DOHH2 (cell line): ENCODE data around the gene SEPTIN1.

Experiments used
- H3F3A ChIP-seq: fragments of 200-600 bp; sonication (generic), shearing (Covaris generic); 2 replicates; pipeline ENCODE4 v1.6.0; 2016; ENCODE audit warnings: antibody characterized with exemption, mild to moderate bottlenecking; ENCODE audit not compliant: control insufficient read depth, insufficient read depth
- H3K27ac ChIP-seq: fragments of 200-600 bp; sonication (generic); 2 replicates; pipeline ENCODE4 v1.5.1; 2014; ENCODE audit warnings: low read depth, mild to moderate bottlenecking, low read length, moderate library complexity
- H3K27me3 ChIP-seq: fragments of 200-600 bp; sonication (generic); 2 replicates; pipeline ENCODE4 v1.6.1; 2014; ENCODE audit warnings: mild to moderate bottlenecking, low read length, mixed read lengths; ENCODE audit not compliant: control insufficient read depth
- H3K36me3 ChIP-seq: fragments of 200-600 bp; sonication (generic); 2 replicates; pipeline ENCODE4 v1.6.1; 2014; ENCODE audit warnings: mild to moderate bottlenecking, low read length, moderate library complexity, mixed read lengths; ENCODE audit not compliant: control insufficient read depth
- H3K4me1 ChIP-seq: fragments of 200-600 bp; sonication (generic); 2 replicates; pipeline ENCODE4 v1.6.1; 2014; ENCODE audit warnings: mild to moderate bottlenecking, low read length, mixed read lengths; ENCODE audit not compliant: control insufficient read depth
- H3K4me2 ChIP-seq: fragments of 200-600 bp; sonication (generic); 2 replicates; pipeline ENCODE4 v1.6.0; 2014; ENCODE audit warnings: mild to moderate bottlenecking, low read length, moderate library complexity
- H3K4me3 ChIP-seq: fragments of 200-600 bp; sonication (generic); 2 replicates; pipeline ENCODE4 v1.5.1; 2014; ENCODE audit warnings: mild to moderate bottlenecking, low read length, mixed read lengths
- H3K79me2 ChIP-seq: fragments of 200-600 bp; sonication (generic); 2 replicates; pipeline ENCODE4 v1.6.1; 2014; ENCODE audit warnings: mild to moderate bottlenecking, low read length, mixed read lengths; ENCODE audit not compliant: control insufficient read depth
- H3K9me2 ChIP-seq: fragments of 200-600 bp; sonication (generic); replicated peaks from 2 replicates; pipeline ENCODE4 v1.6.1; 2014; ENCODE audit warnings: mild to moderate bottlenecking, low read length, mixed read lengths; ENCODE audit not compliant: control insufficient read depth
- H3K9me3 ChIP-seq: fragments of 200-600 bp; sonication (generic); 2 replicates; pipeline ENCODE4 v1.6.1; 2014; ENCODE audit warnings: antibody characterized with exemption, low read length, mixed read lengths; ENCODE audit not compliant: control insufficient read depth, insufficient read depth
- H4K20me1 ChIP-seq: fragments of 200-600 bp; sonication (generic); 2 replicates; pipeline ENCODE4 v1.6.0; 2014; ENCODE audit warnings: low read depth, mild to moderate bottlenecking, antibody characterized with exemption, low read length, moderate library complexity; ENCODE audit not compliant: control insufficient read depth, insufficient read depth
- CTCF ChIP-seq: fragments of 200-600 bp; sonication (generic); IDR thresholded peaks from one replicate; pipeline ENCODE4 v1.5.1; 2014; ENCODE audit warnings: antibody characterized with exemption, mild to moderate bottlenecking, low read depth, low read length; ENCODE audit not compliant: poor library complexity, severe bottlenecking
- EZH2phosphoT487 ChIP-seq: fragments of 200-600 bp; sonication (generic); IDR thresholded peaks from 2 replicates; pipeline ENCODE4 v1.6.1; 2017; ENCODE audit warnings: borderline replicate concordance, mild to moderate bottlenecking, antibody characterized with exemption, low read length, moderate library complexity, mixed read lengths

Gene SEPTIN1

GRCh38 chr16:30429418-30429677, 47.0 kb upstream of the SEPTIN1 start:
- H3K79me2 ChIP-seq = peaks cover 61% of the 10 kb centered on the region
- peak overlapping the region; percentile 75 for H3K4me2 ChIP-seq
- H3K36me3 ChIP-seq = peaks cover 48% of the 10 kb centered on the region
- peaks cover 26% of the 10 kb centered on the region for H3K4me1 ChIP-seq
- H3K27ac ChIP-seq = peak overlapping the region; percentile 64
- H3K9me2 ChIP-seq = no peaks in the 10 kb centered on the region
- H3K4me3 ChIP-seq = peak overlapping the region; percentile 99
- H3K9me3 ChIP-seq = no peaks in the 10 kb centered on the region
- TF ChIP-seq CTCF (no peak), EZH2phosphoT487 (no peak)
- peaks cover 16% of the 10 kb centered on the region; the same call in 1 of the 2 replicates for H4K20me1 ChIP-seq
- H3K27me3 ChIP-seq = no peaks in the 10 kb centered on the region
- no peaks in the 10 kb centered on the region for H3F3A ChIP-seq

GRCh38 chr16:30428055-30428454, 45.7 kb upstream of the SEPTIN1 start:
- Histone ChIP-seq H3K4me3 (peak overlapping the region; percentile 99), H3K27ac (no peak overlapping the region), H3K9me3 (no peaks in the 10 kb centered on the region), H3K79me2 (peaks cover 72% of the 10 kb centered on the region), H3K4me2 (peak overlapping the region; percentile 75), H3F3A (no peaks in the 10 kb centered on the region), H3K27me3 (no peaks in the 10 kb centered on the region), H3K4me1 (peaks cover 26% of the 10 kb centered on the region), H4K20me1 (peaks cover 19% of the 10 kb centered on the region; the same call in 1 of the 2 replicates), H3K9me2 (no peaks in the 10 kb centered on the region), H3K36me3 (peaks cover 60% of the 10 kb centered on the region)
- TF ChIP-seq EZH2phosphoT487 (no peak), CTCF (no peak)

GRCh38 chr16:30421010-30421409, 38.6 kb upstream of the SEPTIN1 start:
- peaks cover 17% of the 10 kb centered on the region for H3K4me1 ChIP-seq
- peaks cover 28% of the 10 kb centered on the region for H3F3A ChIP-seq
- TF ChIP-seq EZH2phosphoT487 = no peak
- no peak for TF ChIP-seq CTCF
- H3K79me2 ChIP-seq = peaks cover 48% of the 10 kb centered on the region
- H3K36me3 ChIP-seq = peaks cover 65% of the 10 kb centered on the region
- H3K9me3 ChIP-seq = no peaks in the 10 kb centered on the region
- H3K4me2 ChIP-seq = no peak overlapping the region
- H3K27me3 ChIP-seq = no peaks in the 10 kb centered on the region
- H3K27ac ChIP-seq = no peak overlapping the region
- H4K20me1 ChIP-seq = peaks cover 8% of the 10 kb centered on the region; the same call in 1 of the 2 replicates
- H3K9me2 ChIP-seq = no peaks in the 10 kb centered on the region
- H3K4me3 ChIP-seq = no peak overlapping the region
